NB4 (cell line): ENCODE data around the gene CHAC2.

Experiments
- DNase-seq: peaks from one replicate; pipeline ENCODE4 v3.0.0; 2010; ENCODE audit warnings: low read depth
- H3K4me3 ChIP-seq: one replicate; pipeline ENCODE4 v1.5.1; 2011; ENCODE audit warnings: mild to moderate bottlenecking, low read depth, low read length, moderate library complexity
- MYC ChIP-seq: IDR thresholded peaks from 2 replicates; pipeline ENCODE4 v1.6.1; 2011; ENCODE audit warnings: low read depth, low read length
- POLR2A ChIP-seq: IDR thresholded peaks from 2 replicates; pipeline ENCODE4 v1.6.1; 2011; ENCODE audit warnings: mild to moderate bottlenecking; ENCODE audit not compliant: insufficient read length; ENCODE audit errors: extremely low read depth
- TF ChIP-seq, protein P1 (sequence below): IDR thresholded peaks from 2 replicates; pipeline ENCODE4 v1.6.1; 2011; ENCODE audit warnings: low read depth, low read length
- TF ChIP-seq, protein P2 (sequence below): IDR thresholded peaks from one replicate; pipeline ENCODE4 v1.5.1; 2012; ENCODE audit warnings: low read depth, low read length

Gene CHAC2

DNA sequence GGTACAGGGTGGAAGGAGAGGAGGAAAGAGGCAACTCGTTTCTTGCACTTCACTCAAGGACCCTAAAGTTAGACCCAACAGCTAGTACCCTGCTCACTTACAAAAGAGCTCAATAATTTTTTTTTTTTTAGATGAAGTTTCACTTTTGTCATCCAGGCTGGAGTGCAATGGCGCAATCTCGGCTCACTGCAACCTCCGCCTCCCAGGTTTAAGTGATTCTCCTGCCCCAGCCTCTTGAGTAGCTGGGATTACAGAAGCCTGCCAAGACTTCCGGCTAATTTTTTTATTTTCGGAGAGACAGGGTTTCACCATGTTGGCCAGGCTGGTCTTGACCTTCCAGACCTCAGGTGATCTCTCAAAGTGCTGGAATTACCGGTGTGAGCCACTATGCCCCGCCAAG is 15.1 kb downstream of the CHAC2 start:
- TF ChIP-seq, protein P1, sequence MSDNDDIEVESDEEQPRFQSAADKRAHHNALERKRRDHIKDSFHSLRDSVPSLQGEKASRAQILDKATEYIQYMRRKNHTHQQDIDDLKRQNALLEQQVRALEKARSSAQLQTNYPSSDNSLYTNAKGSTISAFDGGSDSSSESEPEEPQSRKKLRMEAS = no peak
- TF ChIP-seq MYC (no peak), POLR2A (no peak)
- TF ChIP-seq, protein P2, sequence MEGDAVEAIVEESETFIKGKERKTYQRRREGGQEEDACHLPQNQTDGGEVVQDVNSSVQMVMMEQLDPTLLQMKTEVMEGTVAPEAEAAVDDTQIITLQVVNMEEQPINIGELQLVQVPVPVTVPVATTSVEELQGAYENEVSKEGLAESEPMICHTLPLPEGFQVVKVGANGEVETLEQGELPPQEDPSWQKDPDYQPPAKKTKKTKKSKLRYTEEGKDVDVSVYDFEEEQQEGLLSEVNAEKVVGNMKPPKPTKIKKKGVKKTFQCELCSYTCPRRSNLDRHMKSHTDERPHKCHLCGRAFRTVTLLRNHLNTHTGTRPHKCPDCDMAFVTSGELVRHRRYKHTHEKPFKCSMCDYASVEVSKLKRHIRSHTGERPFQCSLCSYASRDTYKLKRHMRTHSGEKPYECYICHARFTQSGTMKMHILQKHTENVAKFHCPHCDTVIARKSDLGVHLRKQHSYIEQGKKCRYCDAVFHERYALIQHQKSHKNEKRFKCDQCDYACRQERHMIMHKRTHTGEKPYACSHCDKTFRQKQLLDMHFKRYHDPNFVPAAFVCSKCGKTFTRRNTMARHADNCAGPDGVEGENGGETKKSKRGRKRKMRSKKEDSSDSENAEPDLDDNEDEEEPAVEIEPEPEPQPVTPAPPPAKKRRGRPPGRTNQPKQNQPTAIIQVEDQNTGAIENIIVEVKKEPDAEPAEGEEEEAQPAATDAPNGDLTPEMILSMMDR = no peak
- no peak overlapping the region for H3K4me3 ChIP-seq
- no peak for DNase-seq

DNA sequence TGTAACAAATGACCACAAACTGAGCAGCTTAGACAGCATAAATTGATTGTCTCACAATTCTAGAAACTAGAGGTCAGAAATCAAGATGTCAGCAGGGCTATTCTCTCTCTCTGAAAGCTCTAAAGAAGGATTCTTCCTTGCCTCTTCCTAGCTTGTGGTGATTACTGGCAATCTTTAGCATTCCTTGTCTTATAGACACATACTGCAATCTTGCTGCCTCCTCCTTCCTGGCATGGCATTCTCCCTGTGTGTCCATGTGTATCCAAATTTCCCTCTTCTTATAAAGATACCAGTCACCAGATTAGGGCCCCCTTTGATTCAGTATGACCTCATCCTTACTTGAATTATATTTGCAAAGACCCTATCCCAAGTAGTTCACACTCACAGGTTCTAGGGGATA is 16.8 kb downstream of the CHAC2 start:
- no peak for DNase-seq
- H3K4me3 ChIP-seq = peak overlapping the region; percentile 91
- TF ChIP-seq POLR2A (no peak), MYC (no peak)
- TF ChIP-seq, protein P1 = no peak
- TF ChIP-seq, protein P2 = no peak

DNA sequence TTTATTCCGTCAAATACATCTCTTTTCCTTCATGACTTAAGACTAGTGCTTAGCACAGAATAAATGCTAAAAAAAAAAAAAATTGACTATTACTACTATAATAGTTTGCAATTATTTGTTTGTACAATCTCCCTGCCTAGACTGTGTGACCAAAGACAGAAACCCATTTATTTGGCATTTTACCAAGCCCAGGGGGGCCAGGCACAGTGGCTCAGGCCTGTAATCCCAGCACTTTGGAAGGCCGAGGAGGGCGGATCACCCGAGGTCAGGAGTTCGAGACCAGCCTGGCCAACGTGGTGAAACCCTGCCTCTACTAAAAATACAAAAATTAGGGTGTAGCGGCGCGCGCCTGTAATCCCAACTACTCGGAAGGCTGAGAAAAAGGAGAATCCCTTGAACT is 17.8 kb downstream of the CHAC2 start:
- TF ChIP-seq, protein P1 = no peak
- TF ChIP-seq, protein P2 = no peak
- TF ChIP-seq POLR2A (no peak), MYC (no peak)
- DNase-seq = no peak
- H3K4me3 ChIP-seq = peak overlapping the region; percentile 91

DNA sequence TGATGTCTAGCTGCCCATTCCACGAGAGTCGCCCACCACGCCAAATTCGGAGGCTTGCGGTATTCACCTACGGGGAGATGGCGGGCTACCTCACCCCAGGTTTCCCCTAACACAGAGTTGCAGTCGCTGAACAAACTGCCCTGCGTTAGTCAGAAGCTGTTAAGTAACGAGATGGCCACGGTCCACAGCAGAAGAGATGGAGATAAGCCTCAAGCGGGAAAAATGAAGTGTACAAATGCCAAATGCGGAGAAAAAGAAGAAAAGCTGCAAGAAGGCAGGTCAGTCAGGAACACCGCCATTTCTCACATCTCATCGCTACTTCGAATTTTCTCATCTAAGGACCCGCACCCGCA is 18.7 kb downstream of the CHAC2 start:
- H3K4me3 ChIP-seq = peak overlapping the region; percentile 91
- TF ChIP-seq, protein P1 = no peak
- TF ChIP-seq POLR2A (no peak), MYC (no peak)
- TF ChIP-seq, protein P2 = no peak
- no peak for DNase-seq

DNA sequence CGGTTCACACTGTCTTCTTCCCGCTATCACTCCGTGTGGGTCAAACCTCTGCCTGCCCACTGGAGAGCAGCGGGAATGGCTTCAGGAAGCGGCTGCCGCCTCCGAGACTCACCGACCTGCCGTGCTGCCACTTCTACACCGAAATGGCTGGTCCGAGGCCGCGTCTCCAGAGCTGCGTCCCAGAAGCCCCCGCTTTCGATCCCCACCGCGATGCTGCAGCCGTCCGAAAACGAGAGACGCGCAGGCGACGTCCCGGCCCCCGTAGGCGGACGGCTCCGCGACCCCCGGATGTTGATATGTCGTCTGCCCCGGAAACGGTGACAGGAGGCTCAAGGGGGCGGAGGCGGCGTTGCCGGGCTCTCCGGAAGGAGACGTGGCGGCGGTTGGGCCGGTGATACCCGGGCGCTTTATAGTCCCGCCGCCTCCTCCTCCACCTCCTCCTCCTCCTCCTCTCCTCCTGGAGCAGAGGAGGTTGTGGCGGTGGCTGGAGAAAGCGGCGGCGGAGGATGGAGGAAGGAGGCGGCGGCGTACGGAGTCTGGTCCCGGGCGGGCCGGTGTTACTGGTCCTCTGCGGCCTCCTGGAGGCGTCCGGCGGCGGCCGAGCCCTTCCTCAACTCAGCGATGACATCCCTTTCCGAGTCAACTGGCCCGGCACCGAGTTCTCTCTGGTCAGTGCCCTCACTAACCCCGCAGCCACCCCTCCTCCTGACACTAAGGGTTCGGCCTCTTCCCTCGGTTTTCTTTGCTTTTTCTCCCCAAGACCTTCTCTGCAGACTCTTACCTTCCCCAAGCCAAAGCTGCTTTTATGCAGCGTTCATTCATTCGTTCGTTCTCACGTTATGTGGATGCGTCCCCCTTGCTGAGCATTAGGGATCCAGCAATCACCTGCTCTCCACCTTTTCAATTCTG is 19.4 kb downstream of the CHAC2 start, which contains the start of the genes ASB3 and ERLEC1:
Gene ASB3 (minus strand): TSS at position 249 of the 909 bp plus-strand sequence. CDS start 21,381 bp downstream, outside the sequence.
Gene ERLEC1 (plus strand): TSS at position 340 of the 909 bp plus-strand sequence. CDS start 167 bp downstream, at position 507.
- DNase-seq = peak; percentile 96
- H3K4me3 ChIP-seq = peak within 1 kb of the TSS; percentile 91
- TF ChIP-seq, protein P2 = no peak
- peak; percentile 87 for TF ChIP-seq POLR2A
- TF ChIP-seq MYC = peak; percentile 80
- TF ChIP-seq, protein P1 = peak; percentile 64
